OCI-LY1 (cell line): ENCODE data around the gene ARHGEF28.

Experiments
- EZH2 ChIP-seq: fragments of 200-600 bp; sonication (generic), shearing (Covaris generic); IDR thresholded peaks from 2 replicates; pipeline ENCODE4 v1.8.0; 2017; ENCODE audit warnings: borderline replicate concordance, mixed run types, mild to moderate bottlenecking, antibody characterized with exemption, low read length, moderate library complexity, mixed read lengths
- TF ChIP-seq, protein P1 (sequence below): fragments of 200-600 bp; sonication (generic), shearing (Covaris generic); IDR thresholded peaks from 2 replicates; pipeline ENCODE4 v1.5.1; 2017; ENCODE audit warnings: mild to moderate bottlenecking, antibody characterized with exemption, low read length, moderate library complexity, mixed read lengths

GRCh38 chr5:73838901-73839300, 212.9 kb downstream of the ARHGEF28 start:
- TF ChIP-seq, protein P1, sequence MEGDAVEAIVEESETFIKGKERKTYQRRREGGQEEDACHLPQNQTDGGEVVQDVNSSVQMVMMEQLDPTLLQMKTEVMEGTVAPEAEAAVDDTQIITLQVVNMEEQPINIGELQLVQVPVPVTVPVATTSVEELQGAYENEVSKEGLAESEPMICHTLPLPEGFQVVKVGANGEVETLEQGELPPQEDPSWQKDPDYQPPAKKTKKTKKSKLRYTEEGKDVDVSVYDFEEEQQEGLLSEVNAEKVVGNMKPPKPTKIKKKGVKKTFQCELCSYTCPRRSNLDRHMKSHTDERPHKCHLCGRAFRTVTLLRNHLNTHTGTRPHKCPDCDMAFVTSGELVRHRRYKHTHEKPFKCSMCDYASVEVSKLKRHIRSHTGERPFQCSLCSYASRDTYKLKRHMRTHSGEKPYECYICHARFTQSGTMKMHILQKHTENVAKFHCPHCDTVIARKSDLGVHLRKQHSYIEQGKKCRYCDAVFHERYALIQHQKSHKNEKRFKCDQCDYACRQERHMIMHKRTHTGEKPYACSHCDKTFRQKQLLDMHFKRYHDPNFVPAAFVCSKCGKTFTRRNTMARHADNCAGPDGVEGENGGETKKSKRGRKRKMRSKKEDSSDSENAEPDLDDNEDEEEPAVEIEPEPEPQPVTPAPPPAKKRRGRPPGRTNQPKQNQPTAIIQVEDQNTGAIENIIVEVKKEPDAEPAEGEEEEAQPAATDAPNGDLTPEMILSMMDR: no peak
- no peak for TF ChIP-seq EZH2
